ENCODE measurements around the gene NPAS3.

- TF ChIP-seq POLR2A (IDR thresholded peaks at IDR 0.05) (no peak), CTCF (IDR thresholded peaks at IDR 0.05) (no peak)
Measured at GRCh38 chr14:33617154-33617553, 678.5 kb downstream of the NPAS3 start.
